AG04450 (cell line): ENCODE measurements around the gene LRRC10B. TPM values are rescaled to one million over a fixed set of nuclear protein-coding genes. Genes with fewer than 3 reads are reported as not detected.

Source experiments
- CTCF ChIA-PET: fragments of 300-600, 350-600 bp; formaldehyde crosslinking; extraction: SDS; loops from one replicate; lab custom pipeline; 2022; ENCODE audit warnings: antibody characterized with exemption, inconsistent platforms; lab: Charles Lee
- POLR2A ChIA-PET: fragments of 350-600 bp; formaldehyde crosslinking; extraction: SDS; loops from one replicate; lab custom pipeline; 2021; ENCODE audit warnings: antibody characterized with exemption, inconsistent platforms; lab: Yijun Ruan, JAX
- DNase-seq: peaks from one replicate; pipeline ENCODE4 v3.0.0-alpha.2; 2011; ENCODE audit warnings: low read depth, low spot score
- H3K27ac ChIP-seq: one replicate; pipeline ENCODE4 v1.5.1; 2012; ENCODE audit warnings: low read depth, low read length, control low read depth
- H3K27me3 ChIP-seq: one replicate; pipeline ENCODE4 v1.6.0; 2012; ENCODE audit warnings: low read length; ENCODE audit not compliant: control insufficient read depth, insufficient read depth
- H3K4me3 ChIP-seq: 2 replicates; pipeline ENCODE4 v1.5.1; 2011; ENCODE audit warnings: mild to moderate bottlenecking, low read depth, low read length, control low read depth
- H3K9me3 ChIP-seq: 2 replicates; pipeline ENCODE4 v1.5.1; 2012; ENCODE audit warnings: low read length; ENCODE audit not compliant: control insufficient read depth, insufficient read depth
- CTCF ChIP-seq: IDR thresholded peaks from 2 replicates; pipeline ENCODE4 v1.5.1; 2011; ENCODE audit warnings: low read depth, low read length, control low read depth, inconsistent platforms
- polyA plus RNA-seq: library from polyadenylated mRNA; depleted of rRNA; stranded (reverse); fragments of >200 nt; gene quantifications from 2 replicates; pipeline ENCODE4 v1.2.3, GENCODE V29; 2011

Gene LRRC10B
- polyA plus RNA-seq, 1 experiment, result not detected

- Histone ChIP-seq H3K4me3 (no peak overlapping the region), H3K27ac (no peak overlapping the region), H3K9me3 (no peaks in the 10 kb centered on the region; the same call in 1 of the 2 replicates), H3K27me3 (peaks cover 62% of the 10 kb centered on the region)
- CTCF ChIA-PET, result interaction anchor here (2.0 kb wide), 1 partner anchor 77 kb away, joined by 4 read pairs; no protein-coding TSS in a partner anchor
- no peak for DNase-seq
- POLR2A ChIA-PET, result no interaction called here
- no peak for TF ChIP-seq CTCF
Observed at GRCh38 chr11:61522881-61523280, 14.3 kb downstream of the LRRC10B start.

- POLR2A ChIA-PET, result no interaction called here
- peaks cover 71% of the 10 kb centered on the region for H3K27me3 ChIP-seq
- DNase-seq, result no peak
- H3K9me3 ChIP-seq, result no peaks in the 10 kb centered on the region
- CTCF ChIA-PET, result interaction anchor here (2.0 kb wide), 1 partner anchor 78 kb away, joined by 4 read pairs; no protein-coding TSS in a partner anchor
- H3K4me3 ChIP-seq, result no peak overlapping the region
- no peak for TF ChIP-seq CTCF
- no peak overlapping the region for H3K27ac ChIP-seq
Observed at GRCh38 chr11:61524446-61524845, 15.9 kb downstream of the LRRC10B start.

GRCh38 chr11:61524963-61525587 is 16.5 kb downstream of the LRRC10B start:
- Histone ChIP-seq H3K9me3 (no peaks in the 10 kb centered on the region), H3K4me3 (no peak overlapping the region), H3K27me3 (peaks cover 76% of the 10 kb centered on the region), H3K27ac (no peak overlapping the region)
- no peak for TF ChIP-seq CTCF
- no peak for DNase-seq
- ChIA-PET POLR2A (no interaction called here), CTCF (interaction anchor here (1.7 kb wide), 1 partner anchor 8 kb away, joined by 23 read pairs; no protein-coding TSS in a partner anchor)

- Histone ChIP-seq H3K9me3 (no peaks in the 10 kb centered on the region), H3K4me3 (no peak overlapping the region), H3K27me3 (peaks cover 88% of the 10 kb centered on the region), H3K27ac (no peak overlapping the region)
- TF ChIP-seq CTCF, result no peak
- CTCF ChIA-PET, result interaction anchor here (0.7 to 2.2 kb wide), 4 partner anchors 9 to 112 kb away, joined by 3 to 24 read pairs (median 14); no protein-coding TSS in a partner anchor
- DNase-seq, result no peak
- POLR2A ChIA-PET, result interaction anchor here (0.9 kb wide), 1 partner anchor 13 kb away, joined by 3 read pairs; no protein-coding TSS in a partner anchor
Observed at GRCh38 chr11:61526229-61526628, 17.7 kb downstream of the LRRC10B start.
